Lung (tissue), 12 donors: ENCODE results near the gene CLASP2. TPM values are rescaled to one million over a fixed set of nuclear protein-coding genes. Genes with fewer than 3 reads are reported as not detected.

ENCODE experiments used
- ATAC-seq: fragments of 200-7000 bp; cut with Tn5 transposase; one replicate; pipeline ENCODE4 v1.9.1; 2020; ENCODE audit warnings: moderate number of reproducible peaks; ENCODE audit not compliant: insufficient read depth, low FRiP score
- DNase-seq, 3 donors: peaks; one replicate each; pipeline ENCODE4 v3.0.0-alpha.2; 2013 to 2017
- H3K27ac ChIP-seq, 2 donors: one replicate each; pipeline ENCODE4 v1.5.1; 2013; ENCODE audit warnings: mild to moderate bottlenecking in 2 of 2, moderate library complexity in 2 of 2, control low read depth in 1 of 2, inconsistent platforms in 1 of 2, low read depth in 1 of 2, low read length in 1 of 2
- H3K27me3 ChIP-seq, 3 donors: one replicate each; pipeline ENCODE4 v1.5.1; 2013; ENCODE audit warnings: low read length in 2 of 3; ENCODE audit not compliant: control insufficient read depth in 3 of 3, insufficient read depth in 3 of 3
- H3K36me3 ChIP-seq, 4 donors: one replicate each; pipeline ENCODE4 v1.5.1; 2013; ENCODE audit warnings: low read length in 4 of 4, mild to moderate bottlenecking in 1 of 4, moderate library complexity in 1 of 4; ENCODE audit not compliant: control insufficient read depth in 4 of 4, insufficient read depth in 4 of 4
- H3K4me1 ChIP-seq, 5 donors: one replicate each; pipeline ENCODE4 v1.5.1; 2013; ENCODE audit warnings: low read length in 5 of 5, mild to moderate bottlenecking in 2 of 5, moderate library complexity in 1 of 5; ENCODE audit not compliant: control insufficient read depth in 5 of 5, insufficient read depth in 5 of 5
- H3K4me3 ChIP-seq: one replicate; pipeline ENCODE4 v1.5.1; 2013; ENCODE audit warnings: mild to moderate bottlenecking, control low read depth, moderate library complexity
- H3K9ac ChIP-seq, 2 donors: one replicate each; pipeline ENCODE4 v1.5.1; 2013; ENCODE audit warnings: low read length in 2 of 2, control low read depth in 1 of 2; ENCODE audit not compliant: insufficient read depth in 1 of 2
- H3K9me3 ChIP-seq, 4 donors: one replicate each; pipeline ENCODE4 v1.5.1; 2013; ENCODE audit warnings: low read length in 3 of 4, mild to moderate bottlenecking in 1 of 4, moderate library complexity in 1 of 4; ENCODE audit not compliant: control insufficient read depth in 4 of 4, insufficient read depth in 3 of 4
- WGBS, 2 donors: extraction: QIAGEN DNeasy Blood & Tissue Kit; methylation state at CpG; one replicate each; pipeline ENCODE4 v1.1.7; 2013; 5-methylcytosine and 5-hydroxymethylcytosine counted together
- polyA plus RNA-seq, 2 donors: library from polyadenylated mRNA; stranded (reverse); fragments of 200-250 nt; gene quantifications; one replicate each; pipeline ENCODE4 v1.2.1, GENCODE V29; 2013
- total RNA-seq, 2 donors: library from RNA; depleted of rRNA in 1 of 2; stranded (reverse); fragments of >200 nt in 1 of 2; gene quantifications; one replicate each; pipeline ENCODE4 v1.2.1, GENCODE V29; 2014 to 2021
- TF ChIP-seq, protein P1 (sequence below): IDR thresholded peaks from 2 replicates; pipeline ENCODE4 v1.5.1; 2012; ENCODE audit warnings: mild to moderate bottlenecking; ENCODE audit errors: control extremely low read depth, extremely low read depth
- donor health status: control.
- donor health status: control.
- donor health status: Bipolar disorder and iron deficiency.
- donor health status: healthy.
- donor health status: DM: yes; HTN: yes; CAD: no.

Gene CLASP2
- total and polyA plus RNA-seq, 4 donors: 10.4 to 165 (median 35.6) TPM

DNA sequence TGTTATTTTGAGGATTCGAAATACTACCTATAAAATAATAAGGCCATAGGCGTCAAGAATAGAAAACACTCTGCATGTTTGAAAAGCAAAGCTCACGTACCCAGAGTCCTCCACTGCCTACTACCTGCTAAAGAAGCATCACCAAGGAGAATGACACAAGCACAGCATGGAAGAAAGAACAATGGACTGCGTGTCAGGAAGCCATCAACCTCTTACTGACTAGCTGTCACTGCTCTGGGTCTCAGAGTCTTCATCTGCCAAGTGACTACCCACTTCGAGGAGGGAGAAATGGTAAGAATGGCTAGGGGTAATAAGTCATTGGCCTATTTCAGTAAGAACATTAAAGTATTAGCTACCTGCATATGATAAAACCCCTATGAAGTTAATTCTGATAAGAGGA lies 49.4 kb downstream of the CLASP2 start:
- Histone ChIP-seq H3K36me3 (peaks cover 0 to 4% (median 0%) of the 10 kb centered on the region in 4 donors), H3K4me3 (no peak overlapping the region), H3K9me3 (no peaks in the 10 kb centered on the region), H3K9ac (no peak overlapping the region), H3K27me3 (no peaks in the 10 kb centered on the region), H3K27ac (no peak overlapping the region), H3K4me1 (no peaks in the 10 kb centered on the region)
- TF ChIP-seq, protein P1, sequence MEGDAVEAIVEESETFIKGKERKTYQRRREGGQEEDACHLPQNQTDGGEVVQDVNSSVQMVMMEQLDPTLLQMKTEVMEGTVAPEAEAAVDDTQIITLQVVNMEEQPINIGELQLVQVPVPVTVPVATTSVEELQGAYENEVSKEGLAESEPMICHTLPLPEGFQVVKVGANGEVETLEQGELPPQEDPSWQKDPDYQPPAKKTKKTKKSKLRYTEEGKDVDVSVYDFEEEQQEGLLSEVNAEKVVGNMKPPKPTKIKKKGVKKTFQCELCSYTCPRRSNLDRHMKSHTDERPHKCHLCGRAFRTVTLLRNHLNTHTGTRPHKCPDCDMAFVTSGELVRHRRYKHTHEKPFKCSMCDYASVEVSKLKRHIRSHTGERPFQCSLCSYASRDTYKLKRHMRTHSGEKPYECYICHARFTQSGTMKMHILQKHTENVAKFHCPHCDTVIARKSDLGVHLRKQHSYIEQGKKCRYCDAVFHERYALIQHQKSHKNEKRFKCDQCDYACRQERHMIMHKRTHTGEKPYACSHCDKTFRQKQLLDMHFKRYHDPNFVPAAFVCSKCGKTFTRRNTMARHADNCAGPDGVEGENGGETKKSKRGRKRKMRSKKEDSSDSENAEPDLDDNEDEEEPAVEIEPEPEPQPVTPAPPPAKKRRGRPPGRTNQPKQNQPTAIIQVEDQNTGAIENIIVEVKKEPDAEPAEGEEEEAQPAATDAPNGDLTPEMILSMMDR: no peak
- DNase-seq (no peak), ATAC-seq (no peak)
- 91 to 97% methylated on average over 5 of the region's 5 CpGs for WGBS, 2 donors

DNA sequence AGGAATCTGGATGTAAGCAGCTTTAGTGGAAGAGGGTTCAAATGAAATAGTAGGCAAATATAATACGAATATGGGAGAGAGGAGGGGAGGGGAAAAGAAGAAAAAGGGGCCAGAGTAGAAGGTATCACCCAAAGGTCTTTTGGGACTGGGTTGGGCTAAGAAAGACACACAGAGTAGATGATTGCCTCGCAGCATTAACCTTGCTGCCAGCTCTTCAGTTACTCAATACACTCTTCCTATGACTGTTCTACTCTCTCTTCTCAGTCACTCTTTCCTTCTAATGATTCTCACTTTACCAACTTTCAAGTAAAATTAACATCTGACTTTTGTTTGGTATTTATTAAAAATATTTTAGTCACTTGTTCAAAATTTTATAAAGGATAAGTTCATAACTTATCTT lies 52.8 kb downstream of the CLASP2 start:
- peaks cover 0 to 2% (median 0%) of the 10 kb centered on the region in 4 donors for H3K36me3 ChIP-seq
- TF ChIP-seq, protein P1: no peak
- DNase-seq (no peak), ATAC-seq (no peak)
- no peak overlapping the region for H3K4me3 ChIP-seq
- H3K9ac ChIP-seq: no peak overlapping the region
- H3K27ac ChIP-seq: no peak overlapping the region
- 76 to 86% methylated on average over 2 of the region's 2 CpGs for WGBS, 2 donors
- H3K4me1 ChIP-seq: peaks cover 0 to 12% (median 0%) of the 10 kb centered on the region in 5 donors
- H3K9me3 ChIP-seq: no peaks in the 10 kb centered on the region
- H3K27me3 ChIP-seq: no peaks in the 10 kb centered on the region

DNA sequence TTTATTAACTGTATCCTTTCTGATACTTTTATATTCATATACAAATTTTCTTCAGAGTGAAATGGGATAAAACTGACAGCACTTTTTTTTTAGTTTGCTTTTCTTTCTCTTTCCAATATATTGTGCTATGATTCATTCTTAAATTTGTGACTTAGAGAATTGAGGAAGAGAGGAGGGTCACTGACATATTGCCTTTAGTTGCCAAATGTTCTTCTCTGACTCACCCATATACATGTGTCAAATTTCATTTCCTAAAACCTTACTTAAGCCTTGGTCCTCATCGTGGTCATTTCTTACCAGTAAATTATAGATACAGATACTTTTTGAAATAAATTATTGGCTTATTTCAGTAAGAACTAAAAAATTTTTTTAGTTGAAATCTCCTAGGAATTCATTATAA lies 53.9 kb downstream of the CLASP2 start:
- TF ChIP-seq, protein P1: no peak
- no peaks in the 10 kb centered on the region for H3K9me3 ChIP-seq
- peaks cover 0 to 2% (median 0%) of the 10 kb centered on the region in 4 donors for H3K36me3 ChIP-seq
- peaks cover 0 to 21% (median 4%) of the 10 kb centered on the region in 5 donors for H3K4me1 ChIP-seq
- no peaks in the 10 kb centered on the region for H3K27me3 ChIP-seq
- H3K4me3 ChIP-seq: no peak overlapping the region
- DNase-seq: no peak
- no peak for ATAC-seq
- H3K9ac ChIP-seq: no peak overlapping the region
- H3K27ac ChIP-seq: no peak overlapping the region
- WGBS, 2 donors: 38 to 56% methylated on average over 1 of the region's 1 CpG

DNA sequence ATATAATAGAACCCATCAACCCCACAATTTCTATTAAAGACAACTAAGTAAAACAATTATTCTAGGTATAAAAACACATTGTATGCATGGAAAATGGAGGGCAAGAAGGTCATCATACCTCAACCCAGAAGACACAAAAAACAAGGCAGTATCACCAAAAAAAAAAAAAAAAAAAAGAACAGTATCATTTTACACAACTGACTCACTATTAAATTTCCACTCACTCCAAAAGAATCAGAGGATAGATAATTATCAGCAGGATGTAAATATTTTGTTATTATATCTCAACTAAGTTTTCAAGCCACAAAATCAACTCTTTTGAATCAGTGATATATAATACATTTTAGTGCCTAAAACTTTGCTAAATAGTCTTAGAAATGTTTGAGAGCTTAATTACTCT lies 55.0 kb downstream of the CLASP2 start:
- ATAC-seq (no peak), DNase-seq (no peak)
- no peaks in the 10 kb centered on the region for H3K27me3 ChIP-seq

More for the DNA sequence above, 55.0 kb downstream of the CLASP2 start:
- Histone ChIP-seq H3K4me1 (peaks cover 0 to 28% (median 4%) of the 10 kb centered on the region in 5 donors), H3K9me3 (no peaks in the 10 kb centered on the region), H3K36me3 (no peaks in the 10 kb centered on the region), H3K4me3 (no peak overlapping the region), H3K27ac (no peak overlapping the region), H3K9ac (no peak overlapping the region)
- TF ChIP-seq, protein P1: no peak
